K562 (cell line): Measurements from ENCODE around the gene DOP1B.

Experiments used
- NFYB ChIP-seq: IDR thresholded peaks from 2 replicates; pipeline ENCODE4 v1.6.1; 2011; ENCODE audit warnings: mild to moderate bottlenecking, moderate library complexity; ENCODE audit not compliant: insufficient read length; ENCODE audit errors: extremely low read depth
- ZNF133 ChIP-seq: fragments of 250-450 bp; sonication (Bioruptor Pico); IDR thresholded peaks from 2 replicates; pipeline ENCODE4 v1.4.0; 2020; ENCODE audit warnings: mild to moderate bottlenecking
- TF ChIP-seq, protein P1 (sequence below): IDR thresholded peaks from 3 replicates; pipeline ENCODE4 v1.6.1; 2011; ENCODE audit warnings: borderline replicate concordance, mild to moderate bottlenecking; ENCODE audit not compliant: insufficient read length, insufficient read depth

DNA sequence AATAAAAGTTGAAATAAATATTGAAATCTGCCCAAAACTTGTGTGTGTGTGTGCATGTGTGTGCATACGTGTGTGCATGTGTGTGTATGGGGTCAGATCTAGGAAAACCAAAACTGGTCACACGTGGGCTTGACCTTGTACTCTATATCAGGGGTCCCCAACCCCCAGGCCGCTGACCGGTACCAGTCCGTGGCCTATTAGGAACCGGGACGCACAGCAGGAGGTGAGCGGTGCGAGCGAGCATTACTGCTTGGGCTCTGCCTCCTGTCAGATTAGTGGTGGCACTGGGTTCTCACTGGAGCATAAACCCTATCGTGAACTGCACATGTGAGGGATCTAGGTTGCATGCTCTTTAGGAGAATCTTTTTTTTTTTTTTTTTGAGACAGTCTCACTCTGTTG lies 8.7 kb downstream of the DOP1B start:
- TF ChIP-seq NFYB (no peak), ZNF133 (no peak)
- TF ChIP-seq, protein P1, sequence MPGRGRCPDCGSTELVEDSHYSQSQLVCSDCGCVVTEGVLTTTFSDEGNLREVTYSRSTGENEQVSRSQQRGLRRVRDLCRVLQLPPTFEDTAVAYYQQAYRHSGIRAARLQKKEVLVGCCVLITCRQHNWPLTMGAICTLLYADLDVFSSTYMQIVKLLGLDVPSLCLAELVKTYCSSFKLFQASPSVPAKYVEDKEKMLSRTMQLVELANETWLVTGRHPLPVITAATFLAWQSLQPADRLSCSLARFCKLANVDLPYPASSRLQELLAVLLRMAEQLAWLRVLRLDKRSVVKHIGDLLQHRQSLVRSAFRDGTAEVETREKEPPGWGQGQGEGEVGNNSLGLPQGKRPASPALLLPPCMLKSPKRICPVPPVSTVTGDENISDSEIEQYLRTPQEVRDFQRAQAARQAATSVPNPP: no peak
